Measurements from ENCODE around the gene FOXA2.

Gene FOXA2

DNA sequence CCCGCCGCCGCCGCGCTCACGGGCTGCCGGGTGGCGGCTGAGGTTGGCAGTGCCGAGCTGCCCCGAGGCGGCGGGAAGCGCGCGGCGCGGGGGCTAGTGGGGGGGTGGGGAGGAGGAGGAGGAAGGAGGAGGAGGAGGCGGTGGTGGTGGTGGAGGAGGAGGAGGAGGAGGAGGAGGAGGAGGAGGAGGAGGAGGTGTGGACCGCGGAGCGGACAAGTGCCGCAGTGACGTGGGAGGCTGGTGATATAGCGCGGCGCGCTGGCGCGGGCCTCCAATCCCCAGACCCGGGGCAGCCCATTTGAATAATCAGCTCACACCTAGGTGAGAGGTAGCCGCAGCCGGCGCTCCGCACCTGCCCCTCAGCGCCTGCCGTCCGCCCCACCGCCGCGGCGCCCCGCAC lies at the start of gene FOXA2:
Gene FOXA2 (minus strand): TSS at position 51 of the 400 bp plus-strand sequence. CDS start 294 bp downstream, outside the sequence.
- H3K9me3 ChIP-seq (ENCODE audit: severe bottlenecking), result peaks cover 8% of the 10 kb centered on the region
- TF ChIP-seq, protein P1, sequence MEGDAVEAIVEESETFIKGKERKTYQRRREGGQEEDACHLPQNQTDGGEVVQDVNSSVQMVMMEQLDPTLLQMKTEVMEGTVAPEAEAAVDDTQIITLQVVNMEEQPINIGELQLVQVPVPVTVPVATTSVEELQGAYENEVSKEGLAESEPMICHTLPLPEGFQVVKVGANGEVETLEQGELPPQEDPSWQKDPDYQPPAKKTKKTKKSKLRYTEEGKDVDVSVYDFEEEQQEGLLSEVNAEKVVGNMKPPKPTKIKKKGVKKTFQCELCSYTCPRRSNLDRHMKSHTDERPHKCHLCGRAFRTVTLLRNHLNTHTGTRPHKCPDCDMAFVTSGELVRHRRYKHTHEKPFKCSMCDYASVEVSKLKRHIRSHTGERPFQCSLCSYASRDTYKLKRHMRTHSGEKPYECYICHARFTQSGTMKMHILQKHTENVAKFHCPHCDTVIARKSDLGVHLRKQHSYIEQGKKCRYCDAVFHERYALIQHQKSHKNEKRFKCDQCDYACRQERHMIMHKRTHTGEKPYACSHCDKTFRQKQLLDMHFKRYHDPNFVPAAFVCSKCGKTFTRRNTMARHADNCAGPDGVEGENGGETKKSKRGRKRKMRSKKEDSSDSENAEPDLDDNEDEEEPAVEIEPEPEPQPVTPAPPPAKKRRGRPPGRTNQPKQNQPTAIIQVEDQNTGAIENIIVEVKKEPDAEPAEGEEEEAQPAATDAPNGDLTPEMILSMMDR (IDR thresholded peaks at IDR 0.05; ENCODE audit: low read depth, low read length), result no peak
- H3K4me3 ChIP-seq (ENCODE audit: low read depth, low read length), result no peak within 1 kb of the TSS
- DNase-seq, result no peak
- no peaks in the 10 kb centered on the region for H3K36me3 ChIP-seq
- H3K27me3 ChIP-seq (ENCODE audit: insufficient read depth, low read depth, severe bottlenecking), result peaks cover 83% of the 10 kb centered on the region
- no peak within 1 kb of the TSS for H3K27ac ChIP-seq

DNA sequence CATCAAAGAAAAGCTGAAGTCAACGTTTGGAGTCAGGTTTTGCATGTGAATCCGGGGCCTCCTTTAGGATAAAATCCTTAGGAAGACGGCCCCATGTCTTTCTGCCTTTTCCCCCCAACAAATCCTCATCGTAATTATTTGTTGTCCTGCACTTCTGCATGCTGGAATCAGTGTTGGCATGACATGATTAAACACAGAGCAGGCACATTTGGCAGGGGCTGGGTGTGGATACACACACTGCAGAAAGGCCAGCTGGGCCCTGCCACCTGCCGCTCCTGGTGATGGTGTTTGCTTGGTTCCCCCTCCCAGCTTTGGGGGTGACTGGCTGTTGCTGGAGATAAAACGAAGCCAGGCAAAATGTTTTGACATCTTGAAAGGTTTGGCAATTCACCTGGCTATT lies 46.3 kb upstream of the FOXA2 start:
- H3K27me3 ChIP-seq (ENCODE audit: insufficient read depth, low read depth, severe bottlenecking), result peaks cover 53% of the 10 kb centered on the region
- no peak for DNase-seq
- H3K9me3 ChIP-seq (ENCODE audit: severe bottlenecking), result no peaks in the 10 kb centered on the region
- no peak overlapping the region for H3K27ac ChIP-seq
- TF ChIP-seq, protein P1 (IDR thresholded peaks at IDR 0.05; ENCODE audit: low read depth, low read length), result no peak
- no peak overlapping the region for H3K4me3 ChIP-seq (ENCODE audit: low read depth, low read length)
- no peaks in the 10 kb centered on the region for H3K36me3 ChIP-seq

DNA sequence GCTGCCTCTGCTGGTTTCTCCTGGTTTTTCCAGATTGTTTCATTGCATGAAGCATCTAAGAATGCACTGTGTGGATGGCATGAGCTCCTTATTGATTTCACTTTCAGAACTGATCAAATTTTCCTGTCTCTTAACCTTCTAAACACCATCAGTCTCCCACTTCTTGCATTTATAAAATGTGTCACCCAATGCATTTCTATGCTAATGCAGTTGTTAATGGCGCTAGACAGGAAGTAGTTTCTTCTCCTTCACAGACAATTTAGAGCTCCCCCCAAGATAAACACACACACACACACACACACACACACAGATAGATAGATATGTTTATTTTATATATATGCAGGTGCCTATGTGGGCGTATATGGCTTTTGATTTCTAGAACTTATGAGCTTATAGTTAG lies 45.6 kb upstream of the FOXA2 start:
- DNase-seq, result no peak
- Histone ChIP-seq H3K27ac (no peak overlapping the region), H3K9me3 (ENCODE audit: severe bottlenecking) (no peaks in the 10 kb centered on the region), H3K36me3 (no peaks in the 10 kb centered on the region), H3K4me3 (ENCODE audit: low read depth, low read length) (no peak overlapping the region), H3K27me3 (ENCODE audit: insufficient read depth, low read depth, severe bottlenecking) (peaks cover 50% of the 10 kb centered on the region)
- TF ChIP-seq, protein P1 (IDR thresholded peaks at IDR 0.05; ENCODE audit: low read depth, low read length), result no peak

DNA sequence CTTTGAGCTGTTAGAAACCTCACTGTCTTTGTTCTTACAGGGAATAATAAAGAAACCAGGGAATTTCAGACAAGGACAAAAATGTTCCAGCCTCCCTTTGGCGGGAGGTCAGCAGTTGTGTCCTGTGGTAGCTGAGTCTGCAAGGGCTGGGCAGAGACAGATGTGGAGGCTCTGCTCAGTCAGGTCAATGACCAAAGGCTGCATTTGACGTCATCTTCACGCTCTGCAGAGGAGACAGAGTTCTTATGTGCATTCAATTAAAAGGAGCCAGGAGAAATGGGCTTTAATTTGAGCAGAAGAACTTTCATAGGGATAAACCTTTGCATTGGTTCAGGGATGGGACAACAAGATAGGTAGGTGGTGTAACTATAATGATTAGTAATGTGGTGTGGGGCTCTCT lies 45.1 kb upstream of the FOXA2 start:
- Histone ChIP-seq H3K27ac (no peak overlapping the region), H3K27me3 (ENCODE audit: insufficient read depth, low read depth, severe bottlenecking) (peaks cover 45% of the 10 kb centered on the region), H3K36me3 (no peaks in the 10 kb centered on the region), H3K9me3 (ENCODE audit: severe bottlenecking) (no peaks in the 10 kb centered on the region), H3K4me3 (ENCODE audit: low read depth, low read length) (no peak overlapping the region)
- TF ChIP-seq, protein P1 (IDR thresholded peaks at IDR 0.05; ENCODE audit: low read depth, low read length), result no peak
- no peak for DNase-seq

DNA sequence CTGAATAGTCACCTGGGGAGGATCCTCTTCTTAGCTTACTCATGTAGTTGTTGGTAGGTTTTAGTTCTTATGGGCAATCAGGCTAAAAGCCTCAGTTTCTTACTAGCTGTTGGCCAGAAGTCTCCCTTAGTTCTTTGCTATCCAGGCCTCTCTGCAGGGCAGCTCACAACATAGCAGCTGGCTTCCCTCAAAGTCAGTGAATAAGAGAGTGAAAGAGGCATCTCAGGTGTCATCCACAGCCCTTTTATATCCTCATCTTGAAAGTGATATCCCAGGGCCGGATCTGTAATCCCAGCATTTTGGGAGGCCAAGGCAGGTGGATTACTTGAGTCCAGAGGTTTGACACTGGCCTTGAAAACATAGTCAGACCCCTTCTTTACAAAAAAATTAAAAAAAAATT lies 42.1 kb upstream of the FOXA2 start:
- TF ChIP-seq, protein P1 (IDR thresholded peaks at IDR 0.05; ENCODE audit: low read depth, low read length), result no peak
- Histone ChIP-seq H3K27me3 (ENCODE audit: insufficient read depth, low read depth, severe bottlenecking) (peaks cover 39% of the 10 kb centered on the region), H3K9me3 (ENCODE audit: severe bottlenecking) (no peaks in the 10 kb centered on the region), H3K4me3 (ENCODE audit: low read depth, low read length) (no peak overlapping the region), H3K27ac (no peak overlapping the region), H3K36me3 (no peaks in the 10 kb centered on the region)
- no peak for DNase-seq

DNA sequence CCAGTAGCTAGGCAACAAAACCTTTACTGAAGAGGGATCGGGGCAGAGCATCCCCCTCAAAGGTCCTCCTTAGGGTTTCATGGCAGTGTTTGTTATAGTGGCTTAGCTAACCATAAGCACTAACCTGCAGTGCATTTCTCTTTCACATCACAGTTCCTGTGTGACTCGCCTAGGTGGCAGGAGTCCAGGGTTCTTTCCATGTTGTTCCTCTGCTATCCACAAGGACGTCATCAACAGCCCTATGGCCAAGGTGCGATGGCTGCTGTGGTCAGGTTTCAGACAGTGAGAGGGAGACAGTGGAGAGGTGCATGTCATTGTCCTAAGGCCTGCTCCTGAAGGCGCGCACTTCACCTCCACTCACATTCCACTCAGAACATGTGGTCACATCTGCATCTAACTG lies 38.8 kb upstream of the FOXA2 start:
- H3K9me3 ChIP-seq (ENCODE audit: severe bottlenecking), result no peaks in the 10 kb centered on the region
- no peak overlapping the region for H3K27ac ChIP-seq
- H3K4me3 ChIP-seq (ENCODE audit: low read depth, low read length), result no peak overlapping the region
- DNase-seq, result no peak
- TF ChIP-seq, protein P1 (IDR thresholded peaks at IDR 0.05; ENCODE audit: low read depth, low read length), result no peak
- no peaks in the 10 kb centered on the region for H3K36me3 ChIP-seq
- H3K27me3 ChIP-seq (ENCODE audit: insufficient read depth, low read depth, severe bottlenecking), result peaks cover 47% of the 10 kb centered on the region

All from WERI-Rb-1 (cell line).